K562 (cell line): Measurements from ENCODE around the gene SST. TPM values are rescaled to one million over a fixed set of nuclear protein-coding genes. Genes with fewer than 3 reads are reported as not detected.
A peak's percentile ranks its signal among the peaks of the same experiment; 100 is the strongest.

Experiments
- CTCFL ChIP-seq: IDR thresholded peaks from 2 replicates; pipeline ENCODE4 v1.6.1; 2011; ENCODE audit warnings: borderline replicate concordance, low read depth, mild to moderate bottlenecking, moderate library complexity, low read length; ENCODE audit not compliant: insufficient read depth, poor library complexity, severe bottlenecking
- DDX20 ChIP-seq: fragments of 450-650 bp; IDR thresholded peaks from 2 replicates; pipeline ENCODE4 v1.6.1; 2016; ENCODE audit warnings: missing genetic modification characterization, low read depth, mild to moderate bottlenecking, missing compliant biosample characterization, moderate library complexity
- ESRRB ChIP-seq: fragments of 250-450 bp; sonication (Bioruptor Pico); IDR thresholded peaks from 2 replicates; pipeline ENCODE4 v1.5.0; 2020; ENCODE audit warnings: mild to moderate bottlenecking, moderate library complexity, borderline replicate concordance
- HDAC2 ChIP-seq: fragments of 450-650 bp; IDR thresholded peaks from 2 replicates; pipeline ENCODE4 v1.6.1; 2016; ENCODE audit warnings: mild to moderate bottlenecking
- HMG20B ChIP-seq: fragments of 250-450 bp; sonication (Bioruptor Pico); IDR thresholded peaks from 2 replicates; pipeline ENCODE4 v1.5.0; 2021; ENCODE audit warnings: mild to moderate bottlenecking
- LCOR ChIP-seq: sonication (generic); formaldehyde crosslinking; IDR thresholded peaks from 2 replicates; pipeline ENCODE4 v1.8.0; 2022; ENCODE audit warnings: mild to moderate bottlenecking, missing genetic modification reagents
- RAD21 ChIP-seq, 2 experiments: fragments of 250-450 bp in 1 of 2; fragments of 450-650 bp in 1 of 2; sonication (Bioruptor Pico) in 1 of 2; formaldehyde crosslinking in 1 of 2; IDR thresholded peaks in 1 of 2; conservative IDR thresholded peaks in 1 of 2; 2 replicates each; pipeline versions ENCODE4 v1.4.0 to v1.8.0; 2020 to 2022; ENCODE audit warnings: mild to moderate bottlenecking in 2 of 2, moderate library complexity in 1 of 2
- RHOXF2B ChIP-seq: fragments of 250-450 bp; sonication (Bioruptor Pico); conservative IDR thresholded peaks from 2 replicates; pipeline ENCODE4 v1.5.1; 2021
- RREB1 ChIP-seq: fragments of 250-450 bp; sonication (Bioruptor Pico); IDR thresholded peaks from 2 replicates; pipeline ENCODE4 v1.4.0; 2020
- SMARCC2 ChIP-seq: fragments of 450-650 bp; IDR thresholded peaks from 2 replicates; pipeline ENCODE4 v1.6.1; 2017; ENCODE audit warnings: antibody characterized with exemption, moderate library complexity, mild to moderate bottlenecking, low read depth
- STAG1 ChIP-seq: sonication (generic); formaldehyde crosslinking; IDR thresholded peaks from 2 replicates; pipeline ENCODE4 v1.5.0; 2020; ENCODE audit warnings: missing genetic modification reagents, borderline replicate concordance
- THRAP3 ChIP-seq: fragments of 450-650 bp; IDR thresholded peaks from 2 replicates; pipeline ENCODE4 v1.6.1; 2016; ENCODE audit warnings: mild to moderate bottlenecking, inconsistent platforms, borderline replicate concordance
- VEZF1 ChIP-seq: fragments of 200-800 bp; sonication (Bioruptor generic); IDR thresholded peaks from 2 replicates; pipeline ENCODE4 v1.6.1; 2017; ENCODE audit warnings: missing genetic modification characterization, missing compliant biosample characterization
- ZNF174 ChIP-seq: fragments of 250-450 bp; sonication (Bioruptor Pico); IDR thresholded peaks from 2 replicates; pipeline ENCODE4 v1.4.0; 2020; ENCODE audit warnings: mild to moderate bottlenecking
- ZNF785 ChIP-seq: fragments of 250-450 bp; sonication (Bioruptor Pico); IDR thresholded peaks from 2 replicates; pipeline ENCODE4 v1.4.0; 2020; ENCODE audit warnings: mild to moderate bottlenecking
- ZNF79 ChIP-seq: fragments of 250-450 bp; sonication (Bioruptor Pico); IDR thresholded peaks from 2 replicates; pipeline ENCODE4 v1.4.0; 2020; ENCODE audit warnings: low read depth, mild to moderate bottlenecking, moderate library complexity
- polyA plus RNA-seq, 8 experiments: library from polyadenylated mRNA; depleted of rRNA in 4 of 8; stranded (reverse) in 5 of 8; unstranded in 3 of 8; fragments of >200 nt; fragmentation: Nextera tagmentation in 2 of 8; fragmentation: Illumina TruSeq in 1 of 8; extraction: Ambion mirVana in 2 of 8; extraction: Trizol in 1 of 8; gene quantifications; 2 replicates each; pipeline versions ENCODE4 v1.2.1 to v1.2.3, GENCODE V29; 2011 to 2014; ENCODE audit warnings: inconsistent platforms in 1 of 8, missing spikeins in 1 of 8
- total RNA-seq, 7 experiments: library from RNA; depleted of rRNA in 6 of 7; stranded (reverse); fragments of >200 nt in 6 of 7; fragmentation: Illumina TruSeq in 2 of 7; extraction: Trizol in 2 of 7; gene quantifications; 2 replicates each; pipeline versions ENCODE4 v1.2.1 to v1.2.3, GENCODE V29; 2011 to 2021; ENCODE audit warnings: low replicate concordance in 1 of 7
- TF ChIP-seq, protein P1 (sequence below): fragments of 250-450 bp; sonication (Bioruptor Pico); IDR thresholded peaks from 2 replicates; pipeline ENCODE4 v1.8.0; 2021; ENCODE audit warnings: moderate library complexity, mild to moderate bottlenecking, inconsistent platforms

SST gene
- total and polyA plus RNA-seq, 9 of the 15 experiments (the other 6 are each of a cell fraction or from before 2014, with no cell fraction given), result not detected

DNA sequence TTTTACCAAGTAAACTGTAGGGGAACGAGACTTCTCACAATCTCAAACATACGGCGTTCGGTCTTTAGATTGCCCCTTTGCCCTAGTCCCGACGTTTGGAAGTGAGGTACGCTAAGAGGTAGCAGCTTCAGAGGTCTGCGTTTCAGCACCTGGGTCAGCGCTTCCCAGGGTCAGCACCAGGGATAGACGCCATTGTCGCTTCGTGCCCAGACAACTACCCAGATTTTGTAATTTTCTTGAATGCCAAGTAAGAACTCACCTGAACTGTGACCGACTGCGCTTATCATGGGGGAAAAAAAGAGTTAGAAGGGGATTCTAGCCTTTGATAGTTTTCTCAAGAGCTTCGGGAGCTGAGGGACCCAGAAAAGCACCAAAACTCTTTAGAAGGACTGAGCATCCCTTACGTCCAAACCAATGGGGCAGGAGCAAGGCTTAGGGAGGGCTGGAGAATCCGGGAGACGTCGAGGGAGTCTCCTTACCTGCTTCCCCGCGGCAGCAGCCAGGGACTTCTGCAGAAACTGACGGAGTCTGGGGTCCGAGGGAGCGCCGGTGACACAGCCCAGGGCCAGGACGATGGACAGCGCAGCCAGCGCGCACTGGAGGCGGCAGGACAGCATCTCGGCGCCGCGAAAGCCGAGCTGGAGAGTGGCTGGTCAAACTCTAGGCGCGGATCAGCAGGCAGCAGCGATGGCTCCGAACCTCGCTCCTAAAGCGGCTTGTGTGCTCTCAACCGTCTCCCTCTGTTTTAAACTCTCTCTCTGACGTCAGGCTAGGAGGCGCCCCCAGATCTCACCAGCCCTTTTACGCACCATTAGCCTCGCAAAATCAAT is at the start of gene SST (continued):
- TF ChIP-seq RREB1 (CRISPR knock-in tag) (no peak), DDX20 (tag) (no peak), LCOR (CRISPR knock-in tag) (no peak), STAG1 (CRISPR knock-in tag) (no peak; the same call in 1 of the 2 replicates), HMG20B (no peak), HDAC2 (no peak), RHOXF2B (CRISPR knock-in tag) (no peak), RAD21 (CRISPR knock-in tag; conservative IDR thresholded peaks at IDR 0.05 in 1 of 2, IDR thresholded peaks at IDR 0.05 in 1 of 2) (no peak), THRAP3 (no peak), ZNF785 (no peak), ZNF79 (CRISPR knock-in tag) (no peak), SMARCC2 (no peak), ESRRB (CRISPR knock-in tag) (no peak), CTCFL (no peak), ZNF174 (no peak), VEZF1 (CRISPR knock-in tag) (peak; percentile 24; the same call in 1 of the 2 replicates)
- TF ChIP-seq, protein P1, sequence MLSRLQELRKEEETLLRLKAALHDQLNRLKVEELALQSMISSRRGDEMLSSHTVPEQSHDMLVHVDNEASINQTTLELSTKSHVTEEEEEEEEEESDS (CRISPR knock-in tag), result no peak
